Medulla oblongata (tissue), 1 donor: ENCODE measurements around the gene ANAPC16.
"Not testable (repeated sequence)": the region's sequence is repeated elsewhere in the genome, so short reads cannot be mapped to it uniquely, and the experiment has no call there.

Source experiments
- DNase-seq: peaks from one replicate; pipeline ENCODE4 v3.0.0-alpha.2; 2015; ENCODE audit errors: extremely low spot score

ANAPC16 gene

GRCh38 chr10:72263613-72264241, 47.9 kb downstream of the ANAPC16 start:
- peak; percentile 1 for DNase-seq

- no peak for DNase-seq
These were observed 48.7 kb downstream of the ANAPC16 start for GRCh38 chr10:72264536-72264935.

- no peak for DNase-seq
These were observed 49.7 kb downstream of the ANAPC16 start for GRCh38 chr10:72265508-72265907.

GRCh38 chr10:72265990-72266865, 50.4 kb downstream of the ANAPC16 start:
- DNase-seq, result no peak

- no peak for DNase-seq
These were observed 51.6 kb downstream of the ANAPC16 start for GRCh38 chr10:72267381-72267780.

- no peak for DNase-seq
These were observed 52.1 kb downstream of the ANAPC16 start for GRCh38 chr10:72267819-72268399.

GRCh38 chr10:72268475-72269200, 52.8 kb downstream of the ANAPC16 start:
- not testable (repeated sequence) for DNase-seq

- no peak for DNase-seq
These were observed 54.9 kb downstream of the ANAPC16 start for GRCh38 chr10:72270607-72271281.

GRCh38 chr10:72272689-72273409, 57.0 kb downstream of the ANAPC16 start:
- DNase-seq, result peak; percentile 94

GRCh38 chr10:72273410-72274212, 57.8 kb downstream of the ANAPC16 start, which contains the start of gene DDIT4:
TSS of gene DDIT4 (plus strand) at chr10:72273924. CDS start at chr10:72274217, 293 bp downstream.
- peak; percentile 99 for DNase-seq

GRCh38 chr10:72274213-72274729, 58.5 kb downstream of the ANAPC16 start:
- peak; percentile 36 for DNase-seq

- peak; percentile 69 for DNase-seq
These were observed 59.0 kb downstream of the ANAPC16 start for GRCh38 chr10:72274730-72275350.

GRCh38 chr10:72275351-72276012, 59.7 kb downstream of the ANAPC16 start:
- DNase-seq, result peak; percentile 61

- no peak for DNase-seq
These were observed 60.2 kb downstream of the ANAPC16 start for GRCh38 chr10:72276013-72276387.

GRCh38 chr10:72276421-72277339, 60.9 kb downstream of the ANAPC16 start:
- peak; percentile 51 for DNase-seq

GRCh38 chr10:72277340-72277995, 61.7 kb downstream of the ANAPC16 start:
- no peak for DNase-seq
